Stomach (tissue), 4 donors: Measurements from ENCODE around the gene KRTAP5-10.

Source experiments
- POLR2A ChIP-seq, 4 donors: fragments of 450-650 bp; IDR thresholded peaks; one replicate each; pipeline ENCODE4 v1.6.1; 2016; ENCODE audit warnings: antibody characterized with exemption in 4 of 4, control low read depth in 2 of 4, mild to moderate bottlenecking in 1 of 4, moderate library complexity in 1 of 4
- TF ChIP-seq, protein P1 (sequence below), 7 experiments: fragments of 450-650 bp in 4 of 7; fragments of 200-600 bp in 3 of 7; sonication (generic) in 3 of 7; IDR thresholded peaks; one replicate each; pipeline ENCODE4 v1.5.1; 2016 to 2019; ENCODE audit warnings: antibody characterized with exemption in 7 of 7, control low read depth in 2 of 7, mild to moderate bottlenecking in 1 of 7

DNA sequence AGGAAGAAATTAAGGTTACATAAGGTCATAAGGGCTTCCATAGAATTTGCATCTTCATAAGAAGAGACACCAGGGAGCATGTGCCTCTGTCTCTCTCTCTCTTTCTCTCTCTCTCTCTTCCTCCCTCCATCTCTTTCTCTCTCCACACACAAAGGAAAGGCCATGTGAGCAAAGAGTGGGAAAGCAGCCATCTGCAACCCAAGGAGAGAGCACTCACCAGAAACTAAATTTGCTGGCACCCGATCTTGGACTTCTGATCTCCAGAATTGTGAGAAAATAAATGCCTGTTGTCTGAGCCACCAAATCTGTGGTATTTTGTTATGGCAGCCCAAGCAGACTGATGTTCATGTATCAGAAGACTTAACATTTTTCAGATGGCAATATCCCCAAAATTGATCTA lies 6.4 kb upstream of the KRTAP5-10 start:
- TF ChIP-seq, protein P1, sequence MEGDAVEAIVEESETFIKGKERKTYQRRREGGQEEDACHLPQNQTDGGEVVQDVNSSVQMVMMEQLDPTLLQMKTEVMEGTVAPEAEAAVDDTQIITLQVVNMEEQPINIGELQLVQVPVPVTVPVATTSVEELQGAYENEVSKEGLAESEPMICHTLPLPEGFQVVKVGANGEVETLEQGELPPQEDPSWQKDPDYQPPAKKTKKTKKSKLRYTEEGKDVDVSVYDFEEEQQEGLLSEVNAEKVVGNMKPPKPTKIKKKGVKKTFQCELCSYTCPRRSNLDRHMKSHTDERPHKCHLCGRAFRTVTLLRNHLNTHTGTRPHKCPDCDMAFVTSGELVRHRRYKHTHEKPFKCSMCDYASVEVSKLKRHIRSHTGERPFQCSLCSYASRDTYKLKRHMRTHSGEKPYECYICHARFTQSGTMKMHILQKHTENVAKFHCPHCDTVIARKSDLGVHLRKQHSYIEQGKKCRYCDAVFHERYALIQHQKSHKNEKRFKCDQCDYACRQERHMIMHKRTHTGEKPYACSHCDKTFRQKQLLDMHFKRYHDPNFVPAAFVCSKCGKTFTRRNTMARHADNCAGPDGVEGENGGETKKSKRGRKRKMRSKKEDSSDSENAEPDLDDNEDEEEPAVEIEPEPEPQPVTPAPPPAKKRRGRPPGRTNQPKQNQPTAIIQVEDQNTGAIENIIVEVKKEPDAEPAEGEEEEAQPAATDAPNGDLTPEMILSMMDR (IDR thresholded peaks at IDR 0.05) = no peak
- no peak for TF ChIP-seq POLR2A (IDR thresholded peaks at IDR 0.05)
